ENCODE results near the gene RD3L.

The RD3L gene

GRCh38 chr14:103948442-103948841 is 6.1 kb upstream of the RD3L start:
- DNase-seq (ENCODE audit: low read depth) = no peak
- TF ChIP-seq, protein P1, sequence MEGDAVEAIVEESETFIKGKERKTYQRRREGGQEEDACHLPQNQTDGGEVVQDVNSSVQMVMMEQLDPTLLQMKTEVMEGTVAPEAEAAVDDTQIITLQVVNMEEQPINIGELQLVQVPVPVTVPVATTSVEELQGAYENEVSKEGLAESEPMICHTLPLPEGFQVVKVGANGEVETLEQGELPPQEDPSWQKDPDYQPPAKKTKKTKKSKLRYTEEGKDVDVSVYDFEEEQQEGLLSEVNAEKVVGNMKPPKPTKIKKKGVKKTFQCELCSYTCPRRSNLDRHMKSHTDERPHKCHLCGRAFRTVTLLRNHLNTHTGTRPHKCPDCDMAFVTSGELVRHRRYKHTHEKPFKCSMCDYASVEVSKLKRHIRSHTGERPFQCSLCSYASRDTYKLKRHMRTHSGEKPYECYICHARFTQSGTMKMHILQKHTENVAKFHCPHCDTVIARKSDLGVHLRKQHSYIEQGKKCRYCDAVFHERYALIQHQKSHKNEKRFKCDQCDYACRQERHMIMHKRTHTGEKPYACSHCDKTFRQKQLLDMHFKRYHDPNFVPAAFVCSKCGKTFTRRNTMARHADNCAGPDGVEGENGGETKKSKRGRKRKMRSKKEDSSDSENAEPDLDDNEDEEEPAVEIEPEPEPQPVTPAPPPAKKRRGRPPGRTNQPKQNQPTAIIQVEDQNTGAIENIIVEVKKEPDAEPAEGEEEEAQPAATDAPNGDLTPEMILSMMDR (IDR thresholded peaks at IDR 0.05; ENCODE audit: insufficient read depth, low read depth, low read length, missing control alignments) = no peak
- no peak overlapping the region for H3K4me3 ChIP-seq (ENCODE audit: low read length)

GRCh38 chr14:103946975-103947374 is 4.6 kb upstream of the RD3L start:
- no peak for DNase-seq (ENCODE audit: low read depth)
- TF ChIP-seq, protein P1 (IDR thresholded peaks at IDR 0.05; ENCODE audit: insufficient read depth, low read depth, low read length, missing control alignments) = no peak
- H3K4me3 ChIP-seq (ENCODE audit: low read length) = no peak overlapping the region

GRCh38 chr14:103943673-103944072 is 1.3 kb upstream of the RD3L start:
- H3K4me3 ChIP-seq (ENCODE audit: low read length) = no peak overlapping the region
- DNase-seq (ENCODE audit: low read depth) = no peak
- TF ChIP-seq, protein P1 (IDR thresholded peaks at IDR 0.05; ENCODE audit: insufficient read depth, low read depth, low read length, missing control alignments) = no peak

DNA sequence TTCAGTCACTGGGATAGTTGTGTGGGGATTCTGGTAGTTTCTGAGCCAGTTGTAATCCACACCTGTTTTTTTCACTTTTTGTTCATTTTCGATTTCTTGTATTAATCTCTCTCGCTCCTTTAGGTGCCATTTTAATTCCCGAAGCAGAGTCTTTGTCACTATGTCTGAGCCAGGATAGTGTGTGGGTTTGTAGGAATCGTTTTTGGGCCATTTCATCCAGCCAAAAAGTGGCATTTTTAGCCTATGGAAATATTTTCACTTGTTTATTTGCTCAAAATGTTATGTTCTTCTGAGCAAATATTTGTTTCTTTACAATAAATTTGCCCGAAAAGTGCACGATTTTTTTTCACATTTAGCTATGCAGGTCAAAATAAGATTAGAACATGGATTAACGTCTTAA is 867 bp downstream of the RD3L start:
- no peak overlapping the region for H3K4me3 ChIP-seq (ENCODE audit: low read length)
- no peak for DNase-seq (ENCODE audit: low read depth)
- TF ChIP-seq, protein P1 (IDR thresholded peaks at IDR 0.05; ENCODE audit: insufficient read depth, low read depth, low read length, missing control alignments) = no peak

DNA sequence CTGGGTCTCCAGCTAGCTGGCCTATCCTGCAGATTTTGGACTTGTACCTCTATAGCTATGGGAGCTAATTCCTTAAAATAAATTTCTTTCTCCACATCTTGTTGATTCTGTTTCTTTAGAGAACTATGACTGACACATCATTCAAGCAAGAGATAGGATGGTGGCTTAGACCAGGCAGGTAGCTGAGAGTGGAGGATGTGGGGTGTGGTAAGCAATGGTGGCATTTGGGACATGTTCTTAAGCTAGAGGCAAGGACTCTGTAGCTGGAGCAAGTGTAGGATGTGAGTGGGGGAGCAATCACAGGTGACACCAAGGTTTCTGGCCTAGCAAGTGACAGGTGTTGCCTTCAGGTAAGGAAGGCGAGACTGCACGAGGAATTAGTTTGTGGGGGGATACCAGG is 7.2 kb downstream of the RD3L start:
- H3K4me3 ChIP-seq (ENCODE audit: low read length) = no peak overlapping the region
- TF ChIP-seq, protein P1 (IDR thresholded peaks at IDR 0.05; ENCODE audit: insufficient read depth, low read depth, low read length, missing control alignments) = no peak
- DNase-seq (ENCODE audit: low read depth) = no peak

DNA sequence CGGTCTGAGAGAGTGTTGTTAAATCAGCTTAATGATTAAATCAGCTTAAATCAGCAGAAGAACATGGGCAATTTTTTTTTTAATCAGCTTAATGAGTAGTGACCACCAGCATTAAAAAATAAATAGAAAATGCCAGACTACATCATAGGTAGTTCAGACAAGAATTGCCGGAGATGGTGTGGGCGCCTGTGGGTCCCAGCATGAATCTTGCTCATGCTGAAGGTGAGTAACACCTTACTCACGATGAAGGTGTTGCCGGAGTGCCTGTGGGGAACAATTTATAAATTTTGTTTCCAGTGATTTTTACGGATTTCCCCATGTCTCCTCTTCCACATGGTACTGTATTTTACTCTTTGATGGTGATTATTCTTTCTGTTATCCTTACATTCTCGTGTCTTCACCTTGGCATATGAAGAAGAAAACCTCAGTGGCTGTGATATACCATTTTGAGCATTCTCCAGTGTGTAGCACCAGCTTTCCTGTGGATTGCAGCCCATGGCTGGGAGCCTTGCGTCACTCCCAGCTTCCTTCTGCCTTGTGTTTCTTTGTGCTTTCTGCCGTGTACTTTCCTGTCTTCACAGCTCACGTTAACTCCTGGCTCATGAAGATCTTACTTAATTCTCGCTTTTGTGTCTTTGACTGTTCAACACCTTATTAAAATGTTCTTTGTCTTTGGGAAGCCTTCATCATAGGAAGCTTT is 9.4 kb downstream of the RD3L start:
- DNase-seq (ENCODE audit: low read depth) = peak; percentile 90
- H3K4me3 ChIP-seq (ENCODE audit: low read length) = no peak overlapping the region
- TF ChIP-seq, protein P1 (IDR thresholded peaks at IDR 0.05; ENCODE audit: insufficient read depth, low read depth, low read length, missing control alignments) = no peak

- no peak overlapping the region for H3K4me3 ChIP-seq (ENCODE audit: low read length)
- no peak for DNase-seq (ENCODE audit: low read depth)
- TF ChIP-seq, protein P1 (IDR thresholded peaks at IDR 0.05; ENCODE audit: insufficient read depth, low read depth, low read length, missing control alignments) = no peak
Observed at GRCh38 chr14:103931422-103931821, 10.9 kb downstream of the RD3L start.
